Mucosa of descending colon (tissue), 3 donors: ENCODE data around the gene PRUNE1. TPM values are rescaled to one million over a fixed set of nuclear protein-coding genes. Genes with fewer than 3 reads are reported as not detected.

ENCODE experiments used
- ATAC-seq: fragments of 200-7000 bp; cut with Tn5 transposase; one replicate; pipeline ENCODE4 v1.9.1; 2020; ENCODE audit warnings: mild to moderate bottlenecking, moderate library complexity
- DNase-seq, 3 donors: peaks; one replicate each; pipeline ENCODE4 v3.0.0-alpha.2; 2020
- H3K36me3 ChIP-seq: fragments of 200-600 bp; one replicate; pipeline ENCODE4 v1.8.0; 2021; ENCODE audit warnings: low read depth, mild to moderate bottlenecking
- H3K4me1 ChIP-seq: fragments of 200-600 bp; one replicate; pipeline ENCODE4 v1.8.0; 2021; ENCODE audit warnings: low read depth, mild to moderate bottlenecking
- H3K4me3 ChIP-seq: fragments of 200-600 bp; one replicate; pipeline ENCODE4 v1.8.0; 2021; ENCODE audit warnings: mild to moderate bottlenecking
- H3K9me3 ChIP-seq: fragments of 200-600 bp; one replicate; pipeline ENCODE4 v1.8.0; 2021; ENCODE audit warnings: mild to moderate bottlenecking
- CTCF ChIP-seq: fragments of 200-600 bp; IDR thresholded peaks from one replicate; pipeline ENCODE4 v1.8.0; 2022; ENCODE audit warnings: antibody characterized with exemption, mild to moderate bottlenecking
- intact Hi-C, 2 donors: fragments of 100-400 bp; cut with DNase I in 1 of 2; cut with micrococcal nuclease in 1 of 2; formaldehyde crosslinking; loops; one replicate each; pipeline versions ENCODE4 v1.11.0 to v1.11.1; 2022; cut with DNase I, micrococcal nuclease
- total RNA-seq, 3 donors: library from RNA; stranded (reverse); fragmentation: NEBNext Ultra II Directional in 2 of 3; extraction: Animal tissue kit (Norgen Biotek cat#: 25700) in 2 of 3; gene quantifications; one replicate each; pipeline versions ENCODE4 v1.2.1 to v1.2.4, GENCODE V29; 2021 to 2023
- donor health status: DM: no; HTN: no; CAD: no; lungs with moderate emphysema.
- donor health status: DM: no; HTN: no; CAD: no.
- donor health status: DM: no; HTN: yes; CAD: no.

The PRUNE1 gene
- total RNA-seq, 3 donors from 2014 or later, result 21.3 to 27.5 (median 23.3) TPM

GRCh38 chr1:150973836-150974579, 34.2 kb upstream of the PRUNE1 start:
- ATAC-seq (peak; percentile 50), DNase-seq (peak; percentile 58 to 70 (median 67))
- TF ChIP-seq CTCF, result no peak
- Histone ChIP-seq H3K9me3 (no peaks in the 10 kb centered on the region), H3K36me3 (no peaks in the 10 kb centered on the region), H3K4me1 (peaks cover 46% of the 10 kb centered on the region), H3K4me3 (peak overlapping the region; percentile 83)
- intact Hi-C loops, result loop anchor here in 1 of 2 donors (10.0 kb wide), 1 partner anchor 49 kb away; the partner anchor contains the start of gene SETDB1

- no peak for TF ChIP-seq CTCF
- Histone ChIP-seq H3K36me3 (no peaks in the 10 kb centered on the region), H3K4me1 (peaks cover 46% of the 10 kb centered on the region), H3K9me3 (no peaks in the 10 kb centered on the region), H3K4me3 (peak within 1 kb of the TSS; percentile 83)
- intact Hi-C loops, result loop anchor here in 1 of 2 donors (10.0 kb wide), 1 partner anchor 50 kb away; the partner anchor contains the start of gene SETDB1
- peak; percentile 80 to 92 (median 89) for DNase-seq
- ATAC-seq, result peak; percentile 75
These were observed 33.4 kb upstream of the PRUNE1 start, which contains the start of gene CERS2 for GRCh38 chr1:150974580-150975478. TSS of gene CERS2 (minus strand) at chr1:150974835. CDS start at chr1:150969090, 5,745 bp downstream.

GRCh38 chr1:150976401-150976821, 31.8 kb upstream of the PRUNE1 start:
- Histone ChIP-seq H3K9me3 (no peaks in the 10 kb centered on the region), H3K36me3 (no peaks in the 10 kb centered on the region), H3K4me1 (peaks cover 37% of the 10 kb centered on the region), H3K4me3 (no peak overlapping the region)
- TF ChIP-seq CTCF, result no peak
- intact Hi-C loops, result loop anchor here in 1 of 2 donors (10.0 kb wide), 1 partner anchor 52 kb away; the partner anchor contains the start of gene SETDB1
- ATAC-seq, result no peak
- no peak for DNase-seq

- Histone ChIP-seq H3K9me3 (no peaks in the 10 kb centered on the region), H3K4me3 (no peak overlapping the region), H3K36me3 (no peaks in the 10 kb centered on the region), H3K4me1 (peaks cover 37% of the 10 kb centered on the region)
- ATAC-seq (peak; percentile 73), DNase-seq (peak; percentile 91 to 92 (median 91))
- intact Hi-C loops, result loop anchor here in 1 of 2 donors (10.0 kb wide), 1 partner anchor 52 kb away; the partner anchor contains the start of gene SETDB1
- no peak for TF ChIP-seq CTCF
These were observed 31.2 kb upstream of the PRUNE1 start for GRCh38 chr1:150976879-150977694.
